IPS DF 6.9 (cell line): Measurements from ENCODE around the gene ADH1C.
"Not testable (repeated sequence)": the region's sequence is repeated elsewhere in the genome, so short reads cannot be mapped to it uniquely, and the experiment has no call there.

Experiments
- DNase-seq: peaks from one replicate; pipeline ENCODE4 v3.0.0-alpha.2; 2013; ENCODE audit warnings: low read depth, low spot score
- H3K27ac ChIP-seq: one replicate; pipeline ENCODE4 v1.5.1; 2013; ENCODE audit warnings: low read length, control low read depth
- H3K27me3 ChIP-seq: 2 replicates; pipeline ENCODE4 v1.6.1; 2013; ENCODE audit warnings: mild to moderate bottlenecking, low read length; ENCODE audit not compliant: control insufficient read depth, insufficient read depth
- H3K36me3 ChIP-seq: 2 replicates; pipeline ENCODE4 v1.6.1; 2013; ENCODE audit warnings: low read length; ENCODE audit not compliant: control insufficient read depth, insufficient read depth
- H3K4me1 ChIP-seq: 2 replicates; pipeline ENCODE4 v1.6.1; 2013; ENCODE audit warnings: low read length; ENCODE audit not compliant: control insufficient read depth, insufficient read depth
- H3K4me3 ChIP-seq: 2 replicates; pipeline ENCODE4 v1.5.1; 2013; ENCODE audit warnings: mild to moderate bottlenecking, low read length
- H3K9me3 ChIP-seq: 2 replicates; pipeline ENCODE4 v1.6.1; 2013; ENCODE audit warnings: low read length, inconsistent platforms; ENCODE audit not compliant: control insufficient read depth, insufficient read depth
- WGBS: extraction: QIAGEN DNeasy Blood & Tissue Kit; methylation state at CpG from one replicate; pipeline ENCODE4 v1.1.7; 2013; ENCODE audit warnings: mixed read lengths, missing lambda C conversion rate; ENCODE audit not compliant: insufficient read length, insufficient coverage; 5-methylcytosine and 5-hydroxymethylcytosine counted together

Gene ADH1C

GRCh38 chr4:99329876-99330275 lies 22.7 kb downstream of the ADH1C start:
- no peak for DNase-seq
- H3K9me3 ChIP-seq = no peaks in the 10 kb centered on the region
- no CpG with 5 or more reads among the region's 2 CpGs for WGBS
- H3K36me3 ChIP-seq = no peaks in the 10 kb centered on the region
- H3K27ac ChIP-seq = no peak overlapping the region
- no peaks in the 10 kb centered on the region for H3K4me1 ChIP-seq
- H3K27me3 ChIP-seq = no peaks in the 10 kb centered on the region
- no peak overlapping the region for H3K4me3 ChIP-seq

- Histone ChIP-seq H3K4me3 (no peak overlapping the region), H3K9me3 (no peaks in the 10 kb centered on the region), H3K27ac (no peak overlapping the region), H3K36me3 (no peaks in the 10 kb centered on the region), H3K4me1 (peaks cover 2% of the 10 kb centered on the region; the same call in 1 of the 2 replicates), H3K27me3 (no peaks in the 10 kb centered on the region)
- no peak for DNase-seq
- WGBS = no CpG with 5 or more reads among the region's 3 CpGs
These were observed 27.6 kb downstream of the ADH1C start for GRCh38 chr4:99324979-99325378.

- H3K4me3 ChIP-seq = no peak overlapping the region
- H3K4me1 ChIP-seq = peaks cover 2% of the 10 kb centered on the region; the same call in 1 of the 2 replicates
- no peak for DNase-seq
- no CpG with 5 or more reads among the region's 1 CpG for WGBS
- H3K9me3 ChIP-seq = no peaks in the 10 kb centered on the region
- H3K27me3 ChIP-seq = no peaks in the 10 kb centered on the region
- no peak overlapping the region for H3K27ac ChIP-seq
- no peaks in the 10 kb centered on the region for H3K36me3 ChIP-seq
These were observed 28.2 kb downstream of the ADH1C start for GRCh38 chr4:99324361-99324760.

GRCh38 chr4:99323756-99324155 lies 28.8 kb downstream of the ADH1C start:
- Histone ChIP-seq H3K9me3 (no peaks in the 10 kb centered on the region), H3K27ac (no peak overlapping the region), H3K4me1 (peaks cover 2% of the 10 kb centered on the region; the same call in 1 of the 2 replicates), H3K4me3 (no peak overlapping the region), H3K27me3 (no peaks in the 10 kb centered on the region), H3K36me3 (no peaks in the 10 kb centered on the region)
- no peak for DNase-seq
- WGBS = no CpG with 5 or more reads among the region's 1 CpG

GRCh38 chr4:99321241-99322191 lies 31.0 kb downstream of the ADH1C start, which contains the start of gene ADH1B:
Gene ADH1B (minus strand): TSS chr4:99321401. CDS start chr4:99321331, 70 bp downstream.
- no CpG with 5 or more reads among the region's 8 CpGs for WGBS
- H3K9me3 ChIP-seq = no peaks in the 10 kb centered on the region

GRCh38 chr4:99317811-99318210 lies 34.7 kb downstream of the ADH1C start:
- not testable (repeated sequence) for H3K4me1 ChIP-seq, H3K36me3 ChIP-seq, DNase-seq, H3K4me3 ChIP-seq, H3K27ac ChIP-seq, H3K9me3 ChIP-seq, H3K27me3 ChIP-seq
- no CpG with 5 or more reads among the region's 8 CpGs for WGBS

More at GRCh38 chr4:99321241-99322191, 31.0 kb downstream of the ADH1C start, which contains the start of gene ADH1B:
- Histone ChIP-seq H3K4me1 (peaks cover 2% of the 10 kb centered on the region; the same call in 1 of the 2 replicates), H3K36me3 (no peaks in the 10 kb centered on the region), H3K27me3 (no peaks in the 10 kb centered on the region), H3K4me3 (no peak within 1 kb of the TSS), H3K27ac (no peak within 1 kb of the TSS)
- no peak for DNase-seq

GRCh38 chr4:99317354-99317753 lies 35.2 kb downstream of the ADH1C start:
- Histone ChIP-seq H3K36me3 (no peaks in the 10 kb centered on the region), H3K27me3 (no peaks in the 10 kb centered on the region), H3K9me3 (no peaks in the 10 kb centered on the region), H3K27ac (no peak overlapping the region), H3K4me3 (no peak overlapping the region), H3K4me1 (peaks cover 2% of the 10 kb centered on the region; the same call in 1 of the 2 replicates)
- no peak for DNase-seq
- WGBS = no CpG with 5 or more reads among the region's 3 CpGs

GRCh38 chr4:99315839-99316238 lies 36.7 kb downstream of the ADH1C start:
- Histone ChIP-seq H3K4me3 (no peak overlapping the region), H3K27ac (no peak overlapping the region)
- no CpG with 5 or more reads among the region's 6 CpGs for WGBS

GRCh38 chr4:99314211-99314610 lies 38.3 kb downstream of the ADH1C start:
- no CpG with 5 or more reads among the region's 1 CpG for WGBS
- no peaks in the 10 kb centered on the region for H3K36me3 ChIP-seq
- no peaks in the 10 kb centered on the region for H3K9me3 ChIP-seq
- H3K27me3 ChIP-seq = no peaks in the 10 kb centered on the region
- no peak for DNase-seq
- no peak overlapping the region for H3K27ac ChIP-seq
- H3K4me3 ChIP-seq = no peak overlapping the region
- no peaks in the 10 kb centered on the region for H3K4me1 ChIP-seq

More at GRCh38 chr4:99315839-99316238, 36.7 kb downstream of the ADH1C start:
- H3K4me1 ChIP-seq = no peaks in the 10 kb centered on the region
- no peak for DNase-seq
- no peaks in the 10 kb centered on the region for H3K27me3 ChIP-seq
- H3K36me3 ChIP-seq = no peaks in the 10 kb centered on the region
- no peaks in the 10 kb centered on the region for H3K9me3 ChIP-seq

GRCh38 chr4:99310389-99310788 lies 42.2 kb downstream of the ADH1C start:
- Histone ChIP-seq H3K27me3 (no peaks in the 10 kb centered on the region), H3K4me1 (no peaks in the 10 kb centered on the region), H3K36me3 (no peaks in the 10 kb centered on the region), H3K4me3 (no peak overlapping the region), H3K27ac (no peak overlapping the region), H3K9me3 (no peaks in the 10 kb centered on the region)
- no peak for DNase-seq
- no CpG with 5 or more reads among the region's 2 CpGs for WGBS
